NCI-H1105 (cell line): ENCODE results near the gene RAB3IL1.

ENCODE experiments used
- DNase-seq: peaks from one replicate; lab custom pipeline; 2025; lab: John Stamatoyannopoulos, UW

RAB3IL1 gene

GRCh38 chr11:61866231-61866957 is 51.0 kb downstream of the RAB3IL1 start:
- no peak for DNase-seq

GRCh38 chr11:61864814-61865775 is 52.3 kb downstream of the RAB3IL1 start:
- no peak for DNase-seq

- no peak for DNase-seq
These were observed 53.8 kb downstream of the RAB3IL1 start for GRCh38 chr11:61863548-61864081.

- DNase-seq = no peak
These were observed 54.4 kb downstream of the RAB3IL1 start for GRCh38 chr11:61862714-61863547.

GRCh38 chr11:61861634-61862033 is 55.7 kb downstream of the RAB3IL1 start:
- DNase-seq = no peak

- DNase-seq = no peak
These were observed 57.1 kb downstream of the RAB3IL1 start for GRCh38 chr11:61860054-61860903.

GRCh38 chr11:61855939-61856680 is 61.3 kb downstream of the RAB3IL1 start:
- no peak for DNase-seq

GRCh38 chr11:61854966-61855714 is 62.2 kb downstream of the RAB3IL1 start:
- no peak for DNase-seq

- no peak for DNase-seq
These were observed 63.0 kb downstream of the RAB3IL1 start for GRCh38 chr11:61854206-61854895.

GRCh38 chr11:61853698-61854169 is 63.6 kb downstream of the RAB3IL1 start:
- DNase-seq = no peak

GRCh38 chr11:61851900-61852295 is 65.5 kb downstream of the RAB3IL1 start:
- DNase-seq = no peak

- DNase-seq = no peak
These were observed 66.1 kb downstream of the RAB3IL1 start for GRCh38 chr11:61851113-61851899.

- DNase-seq = no peak
These were observed 66.7 kb downstream of the RAB3IL1 start for GRCh38 chr11:61850687-61851086.

- DNase-seq = no peak
These were observed 68.7 kb downstream of the RAB3IL1 start for GRCh38 chr11:61848631-61849030.

- no peak for DNase-seq
These were observed 69.3 kb downstream of the RAB3IL1 start for GRCh38 chr11:61847914-61848581.
